PFSK-1 (cell line): ENCODE data around the gene SMIM24.

Experiments
- FOXP2 ChIP-seq: optimal IDR thresholded peaks from 2 replicates; pipeline ENCODE3; 2011; ENCODE audit warnings: borderline replicate concordance, control low read depth, inconsistent platforms; ENCODE audit not compliant: insufficient read depth; ENCODE audit errors: extremely low read length, extremely low read depth
- POLR2AphosphoS5 ChIP-seq: IDR thresholded peaks from 2 replicates; pipeline ENCODE4 v1.6.1; 2012; ENCODE audit warnings: low read depth, mild to moderate bottlenecking, control low read depth, low read length, moderate library complexity
- SIN3A ChIP-seq: IDR thresholded peaks from 2 replicates; pipeline ENCODE4 v1.6.1; 2012; ENCODE audit warnings: mild to moderate bottlenecking, low read length, moderate library complexity, borderline replicate concordance; ENCODE audit not compliant: insufficient read depth
- TAF1 ChIP-seq: IDR thresholded peaks from 2 replicates; pipeline ENCODE4 v1.6.1; 2012; ENCODE audit warnings: low read length, control low read depth, borderline replicate concordance; ENCODE audit not compliant: insufficient read depth
- TF ChIP-seq, protein P1 (sequence below), 2 experiments: IDR thresholded peaks; 2 replicates each; pipeline versions ENCODE4 v1.6.1 to v1.8.0; 2011 to 2012; ENCODE audit warnings: low read depth in 2 of 2, low read length in 2 of 2, control low read depth in 1 of 2, inconsistent platforms in 1 of 2, mild to moderate bottlenecking in 1 of 2, moderate library complexity in 1 of 2; ENCODE audit not compliant: insufficient read depth in 1 of 2

SMIM24 gene

DNA sequence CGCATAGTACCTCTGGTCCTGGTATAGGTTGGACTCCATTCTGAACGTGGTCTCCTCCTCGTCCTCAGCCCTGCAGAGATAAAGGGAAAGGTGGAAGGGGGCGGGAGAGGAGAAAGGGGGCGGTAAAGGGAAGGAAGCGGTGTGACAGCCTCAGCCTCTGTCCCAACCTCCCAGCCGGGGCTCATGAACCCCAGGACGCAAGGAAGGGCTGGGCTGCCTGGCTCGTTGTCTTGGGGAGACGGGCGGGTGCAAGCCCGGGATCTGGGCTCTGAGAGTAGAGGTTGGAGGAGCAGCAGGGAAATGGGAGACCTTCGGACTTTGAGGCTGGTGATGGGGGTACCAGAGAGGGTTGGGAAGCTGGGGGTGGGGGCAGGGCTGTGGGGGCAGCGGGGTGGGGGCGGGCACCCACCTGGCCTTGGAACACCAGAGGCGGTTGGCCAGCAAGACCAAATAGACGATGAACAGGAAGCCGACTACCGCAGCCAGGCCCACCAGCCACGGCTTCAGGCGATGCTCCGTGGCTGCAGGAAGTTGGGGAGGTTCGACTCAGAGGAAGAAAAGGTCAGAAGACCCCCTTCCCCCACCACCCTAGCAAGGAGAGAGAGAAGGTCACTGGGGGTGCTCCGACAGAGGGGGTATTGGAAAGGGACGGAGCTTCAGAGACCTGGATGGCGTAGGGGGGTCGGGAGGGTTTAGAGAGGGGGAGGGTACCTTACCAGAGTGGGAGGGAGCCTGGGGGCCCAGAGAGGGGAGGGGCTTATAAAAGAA lies 1.7 kb downstream of the SMIM24 start:
- TF ChIP-seq SIN3A (no peak), POLR2AphosphoS5 (no peak), FOXP2 (no peak), TAF1 (no peak)
- TF ChIP-seq, protein P1, sequence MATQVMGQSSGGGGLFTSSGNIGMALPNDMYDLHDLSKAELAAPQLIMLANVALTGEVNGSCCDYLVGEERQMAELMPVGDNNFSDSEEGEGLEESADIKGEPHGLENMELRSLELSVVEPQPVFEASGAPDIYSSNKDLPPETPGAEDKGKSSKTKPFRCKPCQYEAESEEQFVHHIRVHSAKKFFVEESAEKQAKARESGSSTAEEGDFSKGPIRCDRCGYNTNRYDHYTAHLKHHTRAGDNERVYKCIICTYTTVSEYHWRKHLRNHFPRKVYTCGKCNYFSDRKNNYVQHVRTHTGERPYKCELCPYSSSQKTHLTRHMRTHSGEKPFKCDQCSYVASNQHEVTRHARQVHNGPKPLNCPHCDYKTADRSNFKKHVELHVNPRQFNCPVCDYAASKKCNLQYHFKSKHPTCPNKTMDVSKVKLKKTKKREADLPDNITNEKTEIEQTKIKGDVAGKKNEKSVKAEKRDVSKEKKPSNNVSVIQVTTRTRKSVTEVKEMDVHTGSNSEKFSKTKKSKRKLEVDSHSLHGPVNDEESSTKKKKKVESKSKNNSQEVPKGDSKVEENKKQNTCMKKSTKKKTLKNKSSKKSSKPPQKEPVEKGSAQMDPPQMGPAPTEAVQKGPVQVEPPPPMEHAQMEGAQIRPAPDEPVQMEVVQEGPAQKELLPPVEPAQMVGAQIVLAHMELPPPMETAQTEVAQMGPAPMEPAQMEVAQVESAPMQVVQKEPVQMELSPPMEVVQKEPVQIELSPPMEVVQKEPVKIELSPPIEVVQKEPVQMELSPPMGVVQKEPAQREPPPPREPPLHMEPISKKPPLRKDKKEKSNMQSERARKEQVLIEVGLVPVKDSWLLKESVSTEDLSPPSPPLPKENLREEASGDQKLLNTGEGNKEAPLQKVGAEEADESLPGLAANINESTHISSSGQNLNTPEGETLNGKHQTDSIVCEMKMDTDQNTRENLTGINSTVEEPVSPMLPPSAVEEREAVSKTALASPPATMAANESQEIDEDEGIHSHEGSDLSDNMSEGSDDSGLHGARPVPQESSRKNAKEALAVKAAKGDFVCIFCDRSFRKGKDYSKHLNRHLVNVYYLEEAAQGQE (IDR thresholded peaks at IDR 0.05; ENCODE audit: insufficient read depth in 1 of 2, low read depth in 2 of 2, low read length in 2 of 2), result no peak

DNA sequence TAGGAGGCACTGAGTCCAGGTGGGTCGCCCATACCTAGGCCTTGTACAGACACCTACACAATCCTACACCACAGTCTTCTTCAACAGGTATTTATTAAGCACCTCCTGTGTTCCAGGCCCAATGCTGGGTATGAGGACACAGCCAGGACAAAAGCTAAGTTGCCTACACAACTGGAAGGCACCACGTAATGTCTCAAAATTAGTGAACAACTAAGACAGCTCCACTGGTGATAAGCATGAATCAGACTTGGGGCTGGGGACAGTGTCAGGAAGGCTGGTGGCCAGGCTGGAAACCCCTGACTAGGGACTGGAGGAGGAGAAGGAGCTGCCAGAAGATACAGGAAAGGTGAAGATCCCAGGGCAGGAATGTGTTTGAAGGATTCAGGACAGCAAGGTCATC lies 2.4 kb downstream of the SMIM24 start:
- TF ChIP-seq, protein P1 (IDR thresholded peaks at IDR 0.05; ENCODE audit: insufficient read depth in 1 of 2, low read depth in 2 of 2, low read length in 2 of 2), result no peak
- TF ChIP-seq TAF1, result no peak
- TF ChIP-seq SIN3A, result no peak
- no peak for TF ChIP-seq POLR2AphosphoS5
- TF ChIP-seq FOXP2, result no peak

DNA sequence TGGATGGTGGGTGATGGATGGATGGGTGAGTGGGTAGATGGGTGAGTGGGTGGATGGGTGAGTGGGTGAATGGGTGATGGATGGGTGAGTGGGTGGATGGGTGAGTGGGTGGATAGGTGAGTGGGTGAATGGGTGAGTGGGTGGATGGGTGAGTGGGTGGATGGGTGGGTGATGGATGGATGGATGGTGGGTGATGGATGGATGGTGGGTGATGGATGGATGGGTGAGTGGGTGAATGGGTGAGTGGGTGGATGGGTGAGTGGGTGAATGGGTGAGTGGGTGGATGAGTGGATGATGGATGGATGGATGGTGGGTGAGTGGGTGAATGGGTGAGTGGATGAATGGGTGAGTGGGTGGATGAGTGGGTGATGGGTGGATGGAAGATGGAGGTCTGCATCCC lies 2.8 kb downstream of the SMIM24 start:
- TF ChIP-seq POLR2AphosphoS5 (no peak), FOXP2 (no peak), TAF1 (no peak), SIN3A (no peak)
- TF ChIP-seq, protein P1 (IDR thresholded peaks at IDR 0.05; ENCODE audit: insufficient read depth in 1 of 2, low read depth in 2 of 2, low read length in 2 of 2), result no peak

DNA sequence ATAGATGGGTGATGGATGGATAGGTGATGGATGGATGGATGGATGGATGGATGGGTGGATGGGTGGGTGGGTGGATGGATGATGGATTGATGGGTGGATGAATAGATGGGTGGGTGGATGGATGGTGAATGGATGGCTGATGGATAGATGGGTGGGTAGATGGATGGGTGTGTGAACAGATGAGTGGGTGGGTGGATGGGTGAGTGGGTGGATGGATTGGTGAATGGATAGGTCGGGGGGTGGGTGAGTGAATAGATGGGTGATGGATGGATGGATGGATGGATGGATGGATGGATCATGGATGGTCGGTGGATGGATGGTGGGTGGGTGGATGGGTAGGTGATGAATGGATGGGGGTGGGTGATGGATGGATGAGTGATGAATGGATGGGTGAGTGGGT lies 3.5 kb downstream of the SMIM24 start:
- no peak for TF ChIP-seq SIN3A
- TF ChIP-seq, protein P1 (IDR thresholded peaks at IDR 0.05; ENCODE audit: insufficient read depth in 1 of 2, low read depth in 2 of 2, low read length in 2 of 2), result no peak
- no peak for TF ChIP-seq TAF1
- TF ChIP-seq FOXP2, result no peak
- no peak for TF ChIP-seq POLR2AphosphoS5
